MM.1S (cell line): ENCODE measurements around the gene ZNF138.
A peak's percentile ranks its signal among the peaks of the same experiment; 100 is the strongest.
"Not testable (repeated sequence)": the region's sequence is repeated elsewhere in the genome, so short reads cannot be mapped to it uniquely, and the experiment has no call there.

Experiments used
- DNase-seq: peaks from one replicate; pipeline ENCODE4 v3.0.0-alpha.2; 2015
- H2AFZ ChIP-seq: fragments of 300-600 bp; sonication (generic); 2 replicates; pipeline ENCODE4 v1.6.0; 2016; ENCODE audit warnings: antibody characterized with exemption, low read length
- H3F3A ChIP-seq: fragments of 300-600 bp; sonication (generic); 2 replicates; pipeline ENCODE4 v1.6.1; 2016; ENCODE audit warnings: mild to moderate bottlenecking, antibody characterized with exemption, low read length, moderate library complexity, mixed read lengths; ENCODE audit not compliant: insufficient read depth
- H3K27ac ChIP-seq: fragments of 300-600 bp; sonication (generic); 2 replicates; pipeline ENCODE4 v1.5.1; 2016; ENCODE audit warnings: mild to moderate bottlenecking, low read length
- H3K27me3 ChIP-seq: fragments of 300-600 bp; sonication (generic); replicated peaks from 2 replicates; pipeline ENCODE4 v1.6.0; 2016; ENCODE audit warnings: low read length; ENCODE audit not compliant: insufficient read depth
- H3K36me3 ChIP-seq: fragments of 300-600 bp; sonication (generic); replicated peaks from 2 replicates; pipeline ENCODE4 v1.6.1; 2016; ENCODE audit warnings: mild to moderate bottlenecking, low read length, mixed read lengths; ENCODE audit not compliant: insufficient read depth
- H3K4me1 ChIP-seq: fragments of 300-600 bp; sonication (generic); 2 replicates; pipeline ENCODE4 v1.6.1; 2016; ENCODE audit warnings: low read length, mixed read lengths
- H3K4me2 ChIP-seq: fragments of 300-600 bp; sonication (generic); 2 replicates; pipeline ENCODE4 v1.6.0; 2016; ENCODE audit warnings: low read depth, low read length
- H3K4me3 ChIP-seq: fragments of 300-600 bp; sonication (generic); 2 replicates; pipeline ENCODE4 v1.5.1; 2016; ENCODE audit warnings: low read length, mixed read lengths
- H3K79me2 ChIP-seq: fragments of 300-600 bp; sonication (generic); 2 replicates; pipeline ENCODE4 v1.6.1; 2016; ENCODE audit warnings: mixed run types, low read length, mixed read lengths
- H3K9ac ChIP-seq: fragments of 300-600 bp; sonication (generic); 2 replicates; pipeline ENCODE4 v1.6.1; 2016; ENCODE audit warnings: low read length, mixed read lengths
- H3K9me2 ChIP-seq: fragments of 300-600 bp; sonication (generic); replicated peaks from 2 replicates; pipeline ENCODE4 v1.6.1; 2016; ENCODE audit warnings: mild to moderate bottlenecking, low read length, mixed read lengths; ENCODE audit not compliant: insufficient read depth
- H3K9me3 ChIP-seq: fragments of 300-600 bp; sonication (generic); replicated peaks from 2 replicates; pipeline ENCODE4 v1.6.1; 2016; ENCODE audit warnings: mild to moderate bottlenecking, low read length, mixed read lengths; ENCODE audit not compliant: insufficient read depth
- H4K20me1 ChIP-seq: fragments of 300-600 bp; sonication (generic); 2 replicates; pipeline ENCODE4 v1.6.1; 2016; ENCODE audit warnings: mild to moderate bottlenecking, low read length, moderate library complexity, mixed read lengths; ENCODE audit not compliant: insufficient read depth
- EZH2 ChIP-seq: fragments of 300-600 bp; sonication (generic); optimal IDR thresholded peaks from 2 replicates; pipeline ENCODE3; 2017; ENCODE audit warnings: low read depth, mild to moderate bottlenecking, antibody characterized with exemption, low read length, mixed read lengths
- EZH2phosphoT487 ChIP-seq: fragments of 300-600 bp; sonication (generic); IDR thresholded peaks from 2 replicates; pipeline ENCODE4 v1.6.1; 2018; ENCODE audit warnings: antibody characterized with exemption, low read length
- TF ChIP-seq, protein P1 (sequence below): fragments of 300-600 bp; sonication (generic); IDR thresholded peaks from 2 replicates; pipeline ENCODE4 v1.5.1; 2016; ENCODE audit warnings: antibody characterized with exemption, low read length, mixed read lengths

ZNF138 gene

DNA sequence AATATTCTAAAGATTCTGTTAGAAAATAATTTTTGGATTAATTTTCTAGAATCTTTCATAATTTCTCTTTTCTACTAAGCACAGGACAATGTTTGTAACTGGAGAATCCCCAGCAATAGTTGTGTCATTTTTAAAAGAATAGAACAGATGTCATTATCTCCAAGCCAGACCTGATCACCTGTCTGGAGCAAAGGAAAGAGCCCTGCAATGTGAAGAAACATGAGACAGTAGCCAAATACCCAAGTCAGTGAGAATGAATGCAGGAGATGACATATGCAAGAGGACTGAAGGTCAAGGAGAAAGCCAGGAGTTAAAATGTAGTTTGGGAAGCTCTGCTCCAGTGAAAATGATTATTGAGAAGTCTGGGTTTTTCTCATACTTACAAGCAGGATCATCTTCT lies 25.4 kb upstream of the ZNF138 start:
- Histone ChIP-seq H3K4me3 (no peak overlapping the region), H3K27ac (no peak overlapping the region), H3F3A (no peaks in the 10 kb centered on the region), H3K9ac (no peak overlapping the region), H3K27me3 (no peaks in the 10 kb centered on the region), H3K36me3 (no peaks in the 10 kb centered on the region), H3K9me2 (no peaks in the 10 kb centered on the region), H2AFZ (no peak overlapping the region), H3K4me2 (no peak overlapping the region), H4K20me1 (no peaks in the 10 kb centered on the region), H3K79me2 (no peaks in the 10 kb centered on the region), H3K9me3 (no peaks in the 10 kb centered on the region), H3K4me1 (peaks cover under 1% of the 10 kb centered on the region; the same call in 1 of the 2 replicates)
- no peak for DNase-seq
- TF ChIP-seq EZH2 (no peak), EZH2phosphoT487 (no peak)
- TF ChIP-seq, protein P1, sequence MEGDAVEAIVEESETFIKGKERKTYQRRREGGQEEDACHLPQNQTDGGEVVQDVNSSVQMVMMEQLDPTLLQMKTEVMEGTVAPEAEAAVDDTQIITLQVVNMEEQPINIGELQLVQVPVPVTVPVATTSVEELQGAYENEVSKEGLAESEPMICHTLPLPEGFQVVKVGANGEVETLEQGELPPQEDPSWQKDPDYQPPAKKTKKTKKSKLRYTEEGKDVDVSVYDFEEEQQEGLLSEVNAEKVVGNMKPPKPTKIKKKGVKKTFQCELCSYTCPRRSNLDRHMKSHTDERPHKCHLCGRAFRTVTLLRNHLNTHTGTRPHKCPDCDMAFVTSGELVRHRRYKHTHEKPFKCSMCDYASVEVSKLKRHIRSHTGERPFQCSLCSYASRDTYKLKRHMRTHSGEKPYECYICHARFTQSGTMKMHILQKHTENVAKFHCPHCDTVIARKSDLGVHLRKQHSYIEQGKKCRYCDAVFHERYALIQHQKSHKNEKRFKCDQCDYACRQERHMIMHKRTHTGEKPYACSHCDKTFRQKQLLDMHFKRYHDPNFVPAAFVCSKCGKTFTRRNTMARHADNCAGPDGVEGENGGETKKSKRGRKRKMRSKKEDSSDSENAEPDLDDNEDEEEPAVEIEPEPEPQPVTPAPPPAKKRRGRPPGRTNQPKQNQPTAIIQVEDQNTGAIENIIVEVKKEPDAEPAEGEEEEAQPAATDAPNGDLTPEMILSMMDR: no peak

DNA sequence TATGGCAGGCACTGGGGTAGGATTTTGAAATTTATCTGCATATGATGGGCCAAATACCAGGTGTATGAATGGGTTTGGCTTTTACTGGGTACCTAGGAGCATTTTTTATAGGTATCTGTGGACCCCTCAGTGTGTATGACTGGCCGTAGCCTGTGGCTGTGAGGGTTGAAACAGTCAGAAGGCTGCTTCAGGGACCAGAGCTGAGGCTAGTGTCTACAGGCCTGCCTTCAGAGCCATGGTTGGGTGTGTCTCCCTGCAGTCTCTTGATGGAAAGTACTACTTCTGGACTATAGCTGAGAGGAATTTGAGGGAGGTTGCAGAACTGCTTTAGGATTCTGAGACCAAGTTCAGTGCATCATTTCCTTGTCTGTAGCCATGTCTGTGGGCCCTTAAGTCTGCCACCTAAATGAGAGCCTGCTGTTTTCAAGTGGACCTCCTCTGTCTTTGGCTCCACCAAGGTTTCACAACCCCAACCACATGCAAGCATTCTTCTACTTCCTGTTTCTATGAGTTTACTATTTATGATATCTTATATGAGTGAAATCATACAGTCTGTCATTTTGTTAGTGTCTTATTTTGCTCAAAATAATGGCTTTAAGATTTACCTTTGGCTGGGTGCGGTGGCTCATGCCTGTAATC lies 19.9 kb upstream of the ZNF138 start:
- Histone ChIP-seq H3K27me3 (no peaks in the 10 kb centered on the region), H3K27ac (peak overlapping the region; percentile 30; the same call in 1 of the 2 replicates), H3K79me2 (no peaks in the 10 kb centered on the region), H3K4me3 (no peak overlapping the region), H3K9ac (no peak overlapping the region), H2AFZ (peak overlapping the region; percentile 45; the same call in 1 of the 2 replicates), H3K9me3 (no peaks in the 10 kb centered on the region), H4K20me1 (no peaks in the 10 kb centered on the region), H3K4me2 (peak overlapping the region; percentile 26; the same call in 1 of the 2 replicates), H3K9me2 (no peaks in the 10 kb centered on the region), H3K36me3 (no peaks in the 10 kb centered on the region), H3K4me1 (peaks cover 13% of the 10 kb centered on the region), H3F3A (no peaks in the 10 kb centered on the region)
- no peak for TF ChIP-seq EZH2phosphoT487
- TF ChIP-seq, protein P1: no peak
- TF ChIP-seq EZH2: no peak
- peak; percentile 73 for DNase-seq

DNA sequence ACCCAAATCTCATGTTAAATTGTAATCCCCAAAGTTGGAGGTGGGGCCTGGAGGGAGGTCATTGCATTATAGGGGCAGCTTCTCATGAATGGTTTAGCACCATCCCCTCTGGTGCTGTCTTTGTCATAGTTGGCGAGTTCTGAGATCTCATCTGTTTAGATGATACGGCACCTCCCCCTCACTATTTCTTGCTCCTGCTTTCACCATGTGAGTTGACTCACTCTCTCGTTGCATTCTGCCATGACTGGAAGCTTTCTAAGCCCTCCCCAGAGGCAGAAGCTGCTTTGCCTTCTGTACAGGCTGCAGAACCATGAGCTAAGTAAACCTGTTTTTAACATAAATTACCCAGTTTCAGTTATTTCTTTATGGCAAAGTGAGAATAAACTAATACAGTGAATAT lies 18.9 kb upstream of the ZNF138 start:
- H3F3A ChIP-seq: no peaks in the 10 kb centered on the region
- no peaks in the 10 kb centered on the region for H3K9me2 ChIP-seq
- TF ChIP-seq EZH2 (no peak), EZH2phosphoT487 (no peak)
- TF ChIP-seq, protein P1: no peak
- no peaks in the 10 kb centered on the region for H4K20me1 ChIP-seq
- no peak overlapping the region for H3K9ac ChIP-seq
- H3K27ac ChIP-seq: no peak overlapping the region
- no peaks in the 10 kb centered on the region for H3K36me3 ChIP-seq
- H3K4me2 ChIP-seq: no peak overlapping the region
- H3K9me3 ChIP-seq: no peaks in the 10 kb centered on the region
- H2AFZ ChIP-seq: no peak overlapping the region
- peaks cover 13% of the 10 kb centered on the region for H3K4me1 ChIP-seq
- no peaks in the 10 kb centered on the region for H3K27me3 ChIP-seq
- no peak overlapping the region for H3K4me3 ChIP-seq
- no peak for DNase-seq
- H3K79me2 ChIP-seq: no peaks in the 10 kb centered on the region

DNA sequence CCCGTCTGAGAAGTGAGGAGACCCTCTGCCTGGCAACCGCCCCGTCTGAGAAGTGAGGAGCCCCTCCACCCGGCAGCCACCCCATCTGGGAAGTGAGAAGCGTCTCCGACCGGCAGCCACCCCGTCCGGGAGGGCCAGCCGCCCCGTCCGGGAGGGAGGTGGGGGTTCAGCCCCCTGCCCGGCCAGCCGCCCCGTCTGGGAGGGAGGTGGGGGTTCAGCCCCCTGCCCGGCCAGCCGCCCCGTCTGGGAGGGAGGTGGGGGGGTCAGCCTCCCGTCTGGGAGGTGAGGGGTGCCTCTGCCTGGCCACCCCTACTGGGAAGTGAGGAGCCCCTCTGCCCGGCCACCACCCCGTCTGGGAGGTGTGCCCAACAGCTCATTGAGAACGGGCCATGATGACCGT lies 9.4 kb upstream of the ZNF138 start:
- not testable (repeated sequence) for H3K4me1 ChIP-seq, H4K20me1 ChIP-seq, H3K9me2 ChIP-seq, DNase-seq, H3K79me2 ChIP-seq, H3K36me3 ChIP-seq, H3K27me3 ChIP-seq, H3K27ac ChIP-seq, H2AFZ ChIP-seq, H3K9me3 ChIP-seq, H3F3A ChIP-seq, H3K4me2 ChIP-seq, H3K9ac ChIP-seq, H3K4me3 ChIP-seq
